Activated CD4-positive, alpha-beta T cell treated with anti-CD3 and anti-CD28 coated beads, Interleukin-2, amount 10 ng/mL, durations not matched to agents 7 days and 5 days (primary cell): ENCODE results near the gene PIEZO1. TPM values are rescaled to one million over a fixed set of nuclear protein-coding genes. Genes with fewer than 3 reads are reported as not detected.
"Not testable (repeated sequence)": the region's sequence is repeated elsewhere in the genome, so short reads cannot be mapped to it uniquely, and the experiment has no call there.

Experiments
- CTCF ChIA-PET: fragments of 350-600 bp; sonication (Branson Sonifier 250); formaldehyde crosslinking; loops from one replicate; lab custom pipeline; 2021; ENCODE audit warnings: antibody characterized with exemption; lab: Charles Lee
- POLR2A ChIA-PET: fragments of 350-600 bp; sonication (Branson Sonifier 250); formaldehyde crosslinking; loops from one replicate; lab custom pipeline; 2021; ENCODE audit warnings: antibody characterized with exemption; lab: Charles Lee
- DNase-seq: peaks from one replicate; pipeline ENCODE4 v3.0.0-alpha.2; 2020
- H3K27ac Mint-ChIP-seq: one replicate; pipeline ENCODE4 v1.8.0; 2021; ENCODE audit warnings: mild to moderate bottlenecking, moderate library complexity, mixed read lengths
- H3K27me3 Mint-ChIP-seq: one replicate; pipeline ENCODE4 v1.8.0; 2021; ENCODE audit warnings: mixed read lengths
- H3K36me3 Mint-ChIP-seq: one replicate; pipeline ENCODE4 v1.8.0; 2021; ENCODE audit warnings: low read depth, mixed read lengths
- H3K4me1 Mint-ChIP-seq: one replicate; pipeline ENCODE4 v1.8.0; 2021; ENCODE audit warnings: mixed read lengths
- H3K4me3 Mint-ChIP-seq: one replicate; pipeline ENCODE4 v1.8.0; 2021; ENCODE audit warnings: mild to moderate bottlenecking, moderate library complexity, mixed read lengths
- H3K9me3 Mint-ChIP-seq: one replicate; pipeline ENCODE4 v1.8.0; 2021; ENCODE audit warnings: mixed read lengths
- total RNA-seq, 2 experiments: library from RNA; stranded (reverse); gene quantifications; one replicate each; pipeline ENCODE4 v1.2.3, GENCODE V29; 2021

PIEZO1 gene
- total RNA-seq, 2 experiments from 2014 or later: 239 to 303 TPM

DNA sequence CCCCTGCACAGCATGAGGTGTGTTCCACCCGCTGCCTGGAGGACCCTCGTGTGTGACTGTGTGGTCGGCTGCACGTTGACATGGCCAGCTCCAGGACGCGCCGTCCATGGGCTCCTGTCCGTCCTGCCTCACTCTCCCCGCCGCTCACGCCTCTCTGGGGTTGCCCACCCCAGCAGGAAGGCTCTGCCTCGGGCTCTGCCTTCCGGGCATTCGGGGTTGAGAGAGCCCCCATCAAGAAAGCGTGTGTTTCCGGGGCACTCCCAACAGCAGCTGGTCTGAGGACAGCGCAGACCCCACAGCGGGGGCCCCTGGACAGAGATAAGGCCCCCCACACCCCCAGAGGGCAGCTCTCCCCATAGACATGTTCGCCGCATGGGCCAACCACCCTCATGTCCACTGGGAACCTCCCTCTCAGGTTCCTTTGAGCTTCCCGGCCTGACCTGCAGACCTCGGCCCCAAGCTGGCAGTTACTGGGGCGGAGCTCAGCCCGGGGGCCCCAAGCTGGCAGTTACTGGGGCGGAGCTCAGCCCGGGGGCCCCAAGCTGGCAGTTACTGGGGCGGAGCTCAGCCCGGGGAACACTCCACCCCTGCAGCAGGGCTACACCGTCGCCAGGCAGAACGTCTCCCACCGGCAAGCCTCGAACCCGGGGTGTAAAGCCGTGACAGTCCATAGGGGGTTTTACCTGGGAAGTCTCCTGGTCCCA lies 8.4 kb upstream of the PIEZO1 start:
- Mint-ChIP-seq H3K4me3 (no peak overlapping the region), H3K27me3 (no peaks in the 10 kb centered on the region), H3K9me3 (no peaks in the 10 kb centered on the region), H3K36me3 (peaks cover 1% of the 10 kb centered on the region), H3K4me1 (peaks cover 57% of the 10 kb centered on the region), H3K27ac (peak overlapping the region; percentile 54)
- CTCF ChIA-PET: interaction anchor here (1.2 to 1.8 kb wide), 5 partner anchors 8 to 338 kb away, joined by 5 to 8 read pairs (median 7); no protein-coding TSS in a partner anchor
- POLR2A ChIA-PET: interaction anchor here (0.6 kb wide), 1 partner anchor 1152 kb away, joined by 3 read pairs; no protein-coding TSS in a partner anchor
- DNase-seq: no peak

DNA sequence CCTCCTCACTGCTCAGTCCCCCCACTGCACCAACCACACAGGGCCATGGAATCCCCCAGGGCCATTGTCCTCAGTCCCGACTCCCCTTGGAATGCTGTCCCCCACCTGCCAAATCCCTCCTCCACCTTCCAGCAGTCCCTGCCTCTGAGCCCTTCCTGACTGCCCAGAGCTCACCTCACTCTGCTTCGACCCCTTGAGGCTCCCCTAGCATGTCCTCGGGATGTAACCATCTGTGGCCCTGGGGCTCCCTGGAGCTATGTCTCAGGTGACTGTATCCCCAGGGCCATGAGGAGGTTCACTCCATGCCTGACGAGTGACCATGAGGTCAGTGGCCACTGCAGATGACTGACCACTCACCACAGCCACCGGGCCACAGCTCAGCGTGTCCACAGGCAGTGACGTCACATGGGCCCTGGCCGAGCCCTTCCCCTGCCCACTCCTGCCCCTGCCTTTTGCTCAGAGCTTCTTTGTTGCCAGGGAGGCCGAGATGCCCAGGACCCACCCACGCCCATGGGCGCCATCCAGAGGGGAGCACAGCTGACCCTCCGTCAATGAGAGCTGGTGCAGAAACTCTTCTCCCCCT lies 7.7 kb upstream of the PIEZO1 start:
- Mint-ChIP-seq H3K36me3 (peaks cover 1% of the 10 kb centered on the region), H3K4me1 (peaks cover 60% of the 10 kb centered on the region), H3K27me3 (no peaks in the 10 kb centered on the region), H3K9me3 (no peaks in the 10 kb centered on the region), H3K4me3 (no peak overlapping the region), H3K27ac (peak overlapping the region; percentile 78)
- ChIA-PET POLR2A (no interaction called here), CTCF (interaction anchor here (1.2 to 1.8 kb wide), 4 partner anchors 9 to 338 kb away, joined by 3 to 8 read pairs (median 6); no protein-coding TSS in a partner anchor)
- no peak for DNase-seq

DNA sequence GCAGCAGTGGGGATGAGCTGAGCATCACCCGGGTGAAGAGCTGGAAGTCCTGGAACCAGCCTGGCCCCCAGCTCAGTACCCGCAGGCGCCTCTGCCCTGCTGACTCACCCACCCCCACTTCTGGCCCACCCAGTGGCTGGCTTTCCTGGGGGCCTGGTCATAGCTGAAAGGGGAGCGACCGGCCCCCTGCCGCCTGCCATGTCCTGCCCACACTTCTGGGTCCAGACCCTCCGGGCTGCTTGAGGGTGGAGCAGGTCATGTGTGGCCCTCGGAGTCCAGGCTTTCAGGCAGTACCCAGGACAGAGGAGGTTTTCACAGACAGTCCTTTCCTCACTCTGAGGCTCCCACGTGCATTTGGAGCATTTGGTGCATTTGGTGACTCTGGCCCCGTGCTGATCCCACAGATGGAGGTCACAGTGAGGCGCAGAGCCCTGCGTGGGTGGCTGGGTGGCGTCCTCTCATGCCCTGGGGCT lies 7.1 kb upstream of the PIEZO1 start:
- no peak for DNase-seq
- H3K27me3 Mint-ChIP-seq: no peaks in the 10 kb centered on the region
- H3K4me1 Mint-ChIP-seq: peaks cover 60% of the 10 kb centered on the region
- H3K27ac Mint-ChIP-seq: peak overlapping the region; percentile 83
- H3K4me3 Mint-ChIP-seq: no peak overlapping the region
- ChIA-PET CTCF (interaction anchor here (1.2 to 1.8 kb wide), 3 partner anchors 9 to 337 kb away, joined by 3 to 8 read pairs (median 5); no protein-coding TSS in a partner anchor), POLR2A (no interaction called here)
- H3K36me3 Mint-ChIP-seq: peaks cover 1% of the 10 kb centered on the region
- no peaks in the 10 kb centered on the region for H3K9me3 Mint-ChIP-seq

DNA sequence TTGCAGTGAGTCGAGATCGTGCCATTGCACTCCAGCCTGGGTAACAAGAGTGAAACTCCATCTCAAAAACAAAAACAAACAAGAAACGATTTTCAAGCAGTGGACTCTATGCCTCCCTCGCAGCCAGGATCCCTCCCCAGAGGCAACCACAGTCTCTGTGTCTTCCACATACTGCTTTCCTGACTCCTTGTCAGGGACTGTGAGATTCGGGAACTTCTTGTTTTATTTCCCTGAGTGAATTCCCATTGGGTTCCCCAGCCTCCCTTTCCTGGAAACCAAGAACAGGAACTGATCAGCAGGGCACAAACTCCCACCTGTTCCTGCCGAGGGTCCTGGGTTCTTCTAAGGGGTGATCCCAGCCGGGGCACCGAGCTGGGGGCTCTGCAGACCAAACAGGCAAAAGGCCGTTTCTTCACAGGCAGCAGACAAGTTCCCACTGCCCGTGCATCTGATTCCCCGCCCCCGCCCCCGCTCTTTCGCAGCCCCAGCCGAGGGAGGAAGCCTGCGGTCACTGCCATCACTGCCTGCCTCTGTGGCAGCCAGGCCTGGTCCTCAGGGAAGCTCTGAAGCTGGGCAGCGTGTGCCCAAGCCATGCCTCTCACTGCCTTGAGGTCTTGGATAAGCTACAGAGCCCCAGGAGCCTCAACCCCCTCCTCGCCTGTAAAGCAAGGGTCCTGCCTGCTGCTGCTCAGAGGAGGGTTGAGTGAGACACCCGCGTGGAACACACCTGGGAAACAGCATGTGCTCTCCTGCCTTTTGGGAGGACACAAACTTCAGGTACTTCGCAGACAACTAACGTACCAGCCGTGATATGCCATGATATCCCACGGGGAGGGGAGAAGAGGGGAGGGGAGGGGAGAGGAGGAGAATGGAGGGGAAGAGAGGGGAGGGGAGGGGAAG lies 5.5 kb upstream of the PIEZO1 start:
- Mint-ChIP-seq H3K9me3 (no peaks in the 10 kb centered on the region), H3K36me3 (peaks cover 1% of the 10 kb centered on the region), H3K27me3 (no peaks in the 10 kb centered on the region), H3K4me1 (peaks cover 55% of the 10 kb centered on the region), H3K27ac (peak overlapping the region; percentile 92), H3K4me3 (peak overlapping the region; percentile 63)
- CTCF ChIA-PET: no interaction called here
- peak; percentile 70 for DNase-seq
- POLR2A ChIA-PET: no interaction called here

DNA sequence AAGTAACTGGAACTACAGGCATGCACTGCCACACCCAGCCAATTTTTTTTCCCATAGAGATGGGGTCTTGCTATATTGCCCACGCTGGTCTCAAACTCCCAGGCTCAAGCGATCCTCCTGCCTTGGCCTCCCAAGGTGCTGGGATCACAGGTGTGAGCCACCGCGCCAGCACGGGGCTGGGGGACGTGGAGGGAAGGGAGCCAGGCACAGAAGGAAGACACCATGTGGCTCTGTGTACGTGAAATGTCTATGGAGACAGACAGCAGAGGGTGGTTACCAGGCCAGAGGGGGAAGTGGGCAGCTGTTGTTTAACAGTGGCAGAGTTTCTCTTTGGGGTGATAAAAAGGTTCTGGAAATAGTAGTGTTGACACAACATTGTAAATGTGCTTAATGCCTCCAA lies 4.6 kb upstream of the PIEZO1 start:
- peaks cover 1% of the 10 kb centered on the region for H3K36me3 Mint-ChIP-seq
- POLR2A ChIA-PET: no interaction called here
- H3K4me3 Mint-ChIP-seq: peak overlapping the region; percentile 63

DNA sequence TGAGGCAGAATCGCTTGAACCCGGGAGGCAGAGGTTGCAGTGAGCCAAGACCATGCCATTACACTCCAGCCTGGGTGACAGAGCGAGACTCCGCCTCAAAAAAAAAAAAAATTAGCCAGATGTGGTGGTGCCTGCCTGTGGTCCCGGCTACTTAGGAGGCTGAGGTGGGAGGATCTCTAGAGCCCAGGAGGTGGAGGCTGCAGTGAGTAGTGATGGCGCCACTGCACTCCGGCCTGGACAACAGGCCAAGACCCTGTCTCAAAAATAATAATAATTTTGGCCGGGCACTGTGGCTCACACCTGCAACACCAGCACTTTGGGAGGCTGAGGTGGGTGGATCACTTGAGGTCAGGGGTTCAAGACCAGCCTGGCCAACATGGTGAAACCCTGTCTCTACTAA lies 3.7 kb upstream of the PIEZO1 start:
- H3K4me3 Mint-ChIP-seq, POLR2A ChIA-PET, H3K36me3 Mint-ChIP-seq, H3K9me3 Mint-ChIP-seq, DNase-seq, H3K27me3 Mint-ChIP-seq: not testable (repeated sequence)
- peak overlapping the region; percentile 41 for H3K27ac Mint-ChIP-seq
- CTCF ChIA-PET: interaction anchor here (1.0 kb wide), 1 partner anchor 11 kb away, joined by 3 read pairs; no protein-coding TSS in a partner anchor
- H3K4me1 Mint-ChIP-seq: peaks cover 43% of the 10 kb centered on the region

More for the DNA sequence above, 4.6 kb upstream of the PIEZO1 start:
- H3K9me3 Mint-ChIP-seq: no peaks in the 10 kb centered on the region
- peaks cover 47% of the 10 kb centered on the region for H3K4me1 Mint-ChIP-seq
- no peaks in the 10 kb centered on the region for H3K27me3 Mint-ChIP-seq
- CTCF ChIA-PET: interaction anchor here (1.0 kb wide), 1 partner anchor 10 kb away, joined by 3 read pairs; no protein-coding TSS in a partner anchor
- DNase-seq: no peak
- peak overlapping the region; percentile 92 for H3K27ac Mint-ChIP-seq

DNA sequence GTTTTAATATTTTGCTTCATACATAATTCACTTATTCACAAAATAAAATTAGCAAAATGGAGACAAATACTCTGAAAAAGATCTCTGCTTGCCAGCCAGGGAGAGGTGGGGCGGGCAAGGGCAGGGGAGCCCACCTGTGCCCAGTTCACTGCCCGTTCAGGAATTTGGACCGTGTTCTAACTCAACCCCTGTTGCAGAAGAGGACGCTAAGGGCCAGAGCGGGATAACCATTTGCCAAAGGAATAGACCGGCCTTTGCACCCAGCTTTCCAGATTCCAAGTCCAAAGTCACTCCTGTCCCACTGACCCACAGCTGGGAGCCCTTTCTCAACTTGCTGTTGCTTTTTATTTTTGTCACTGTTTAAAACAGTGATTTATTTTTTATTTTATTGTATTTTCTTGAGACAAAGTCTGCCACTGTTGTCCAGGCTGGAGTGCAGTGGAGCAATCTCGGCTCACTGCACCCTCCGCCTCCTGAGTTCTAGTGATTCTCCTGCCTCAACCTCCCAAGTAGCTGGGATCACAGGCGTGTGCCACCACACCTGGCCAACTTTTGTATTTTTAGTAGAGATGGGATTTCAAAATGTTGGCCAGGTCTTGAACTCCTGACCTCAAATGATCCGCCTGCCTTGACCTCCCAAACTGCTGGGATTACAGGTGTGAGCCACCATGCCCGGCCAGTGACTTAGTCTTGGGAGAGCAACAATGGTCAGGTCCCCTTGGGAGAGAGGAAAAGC lies 2.7 kb upstream of the PIEZO1 start:
- Mint-ChIP-seq H3K9me3 (no peaks in the 10 kb centered on the region), H3K4me1 (peaks cover 43% of the 10 kb centered on the region), H3K4me3 (no peak overlapping the region), H3K27ac (peak overlapping the region; percentile 9), H3K27me3 (no peaks in the 10 kb centered on the region), H3K36me3 (peaks cover 6% of the 10 kb centered on the region)
- ChIA-PET CTCF (interaction anchor here (1.0 to 2.5 kb wide), 2 partner anchors 50 to 70 kb away, joined by 4 to 11 read pairs; no protein-coding TSS in a partner anchor), POLR2A (no interaction called here)
- no peak for DNase-seq

DNA sequence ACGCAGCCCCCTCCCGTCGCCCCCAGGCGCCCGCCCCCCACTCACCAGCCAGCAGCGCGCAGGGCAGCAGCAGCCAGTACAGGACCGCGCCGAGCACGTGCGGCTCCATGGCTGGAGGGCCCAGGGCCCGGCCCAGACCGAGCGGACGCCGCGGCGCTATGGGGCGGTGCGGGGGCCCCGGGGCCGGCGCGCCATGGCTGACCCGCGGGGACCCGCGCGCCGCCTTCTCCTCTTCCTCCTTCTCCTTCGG lies 239 bp downstream of the PIEZO1 start:
- peak overlapping the region; percentile 79 for H3K4me3 Mint-ChIP-seq
- DNase-seq: no peak
- H3K27ac Mint-ChIP-seq: no peak overlapping the region
- peaks cover 13% of the 10 kb centered on the region for H3K36me3 Mint-ChIP-seq
- ChIA-PET CTCF (interaction anchor here (0.6 to 2.7 kb wide), 7 partner anchors 11 to 76 kb away, joined by 3 to 9 read pairs (median 5); no protein-coding TSS in a partner anchor), POLR2A (no interaction called here)
- H3K27me3 Mint-ChIP-seq: no peaks in the 10 kb centered on the region
- H3K4me1 Mint-ChIP-seq: peaks cover 48% of the 10 kb centered on the region
- H3K9me3 Mint-ChIP-seq: no peaks in the 10 kb centered on the region

DNA sequence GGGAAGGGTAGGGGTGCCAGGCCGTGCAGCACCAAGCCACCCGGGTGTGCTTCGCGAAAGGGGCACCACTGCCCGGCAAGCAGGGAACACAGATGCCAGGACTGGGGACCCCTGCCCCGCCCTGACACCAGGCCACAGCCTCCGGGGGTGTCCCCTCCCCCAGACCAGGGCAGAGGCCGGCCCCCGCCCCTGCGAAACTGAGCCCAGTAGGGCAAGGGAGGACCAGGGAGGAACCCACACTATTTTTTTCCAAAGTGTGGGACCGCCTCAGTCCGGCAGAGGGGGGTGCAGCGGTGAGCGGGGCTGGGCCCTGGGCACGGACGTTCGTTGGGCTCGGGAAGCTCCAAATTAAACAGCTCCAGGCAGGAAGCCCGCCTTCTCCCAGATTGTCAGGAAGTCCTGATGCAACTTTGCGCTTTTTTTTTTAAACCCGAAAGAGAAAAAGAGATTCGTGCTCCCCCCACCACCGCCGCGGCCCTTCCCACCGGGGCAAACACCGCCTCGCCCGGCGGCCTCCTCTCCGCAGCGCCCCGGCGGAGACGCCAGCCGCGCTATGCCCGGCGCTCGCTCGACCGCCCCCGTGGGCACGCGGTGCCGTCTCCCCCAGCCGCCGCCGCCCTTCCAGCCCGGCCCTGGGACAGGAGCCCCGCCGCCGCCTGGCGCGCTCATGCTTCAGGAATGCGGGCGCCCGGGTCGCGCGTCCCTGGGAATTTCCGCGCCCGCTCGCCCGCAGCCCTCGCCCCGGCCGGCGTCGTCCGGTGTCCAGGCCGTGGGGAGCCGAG lies 755 bp downstream of the PIEZO1 start:
- Mint-ChIP-seq H3K27me3 (no peaks in the 10 kb centered on the region), H3K9me3 (no peaks in the 10 kb centered on the region), H3K27ac (peak overlapping the region; percentile 90), H3K4me1 (peaks cover 48% of the 10 kb centered on the region), H3K4me3 (peak overlapping the region; percentile 79), H3K36me3 (peaks cover 13% of the 10 kb centered on the region)
- CTCF ChIA-PET: interaction anchor here (0.6 to 2.7 kb wide), 11 partner anchors 11 to 180 kb away, joined by 3 to 9 read pairs (median 4); no protein-coding TSS in a partner anchor
- peak; percentile 36 for DNase-seq
- POLR2A ChIA-PET: interaction anchor here (0.6 kb wide), 1 partner anchor 1528 kb away, joined by 4 read pairs; no protein-coding TSS in a partner anchor

DNA sequence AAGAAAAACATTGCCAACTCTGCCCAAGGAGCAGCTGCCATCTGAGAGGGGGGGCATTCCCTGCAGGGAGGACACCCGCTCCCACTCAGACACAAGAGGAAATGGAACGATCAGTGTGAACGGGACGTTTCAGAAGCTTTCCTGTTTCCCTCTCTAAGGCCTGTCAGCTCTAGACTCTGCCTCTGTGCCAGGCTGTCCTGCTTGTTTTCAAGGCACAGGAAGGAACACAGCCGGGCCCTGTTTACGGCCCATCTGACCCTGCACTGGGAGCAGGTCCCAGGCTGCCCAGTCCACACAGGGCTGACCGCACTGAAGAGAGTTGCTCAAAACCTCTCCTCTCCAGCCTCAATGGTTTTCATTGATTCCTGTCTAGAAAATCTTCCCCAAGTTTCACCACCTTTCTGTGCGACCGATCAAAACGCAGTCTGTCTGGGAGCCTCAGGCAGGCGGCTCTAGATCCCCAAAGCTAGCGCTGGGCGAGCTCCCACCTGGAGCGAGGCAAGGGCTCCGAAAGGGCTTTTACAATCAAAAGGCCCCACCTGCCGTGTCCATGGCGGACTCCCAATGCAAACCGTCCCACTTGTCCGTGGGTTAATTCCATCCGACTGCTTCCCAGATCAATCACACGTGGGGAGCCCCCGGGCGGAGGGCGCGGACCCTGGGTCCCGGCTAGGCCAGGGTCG lies 1.5 kb downstream of the PIEZO1 start:
- peaks cover 13% of the 10 kb centered on the region for H3K36me3 Mint-ChIP-seq
- no peaks in the 10 kb centered on the region for H3K9me3 Mint-ChIP-seq
- POLR2A ChIA-PET: interaction anchor here (0.6 to 0.9 kb wide), 2 partner anchors 79 to 1527 kb away, joined by 3 to 4 read pairs; no protein-coding TSS in a partner anchor
- H3K27ac Mint-ChIP-seq: peak overlapping the region; percentile 86
- H3K4me1 Mint-ChIP-seq: peaks cover 50% of the 10 kb centered on the region
- DNase-seq: no peak
- CTCF ChIA-PET: interaction anchor here (0.6 to 2.7 kb wide), 11 partner anchors 17 to 181 kb away, joined by 3 to 9 read pairs (median 4); no protein-coding TSS in a partner anchor
- peak overlapping the region; percentile 79 for H3K4me3 Mint-ChIP-seq
- no peaks in the 10 kb centered on the region for H3K27me3 Mint-ChIP-seq
